ENCODE measurements around the gene PSMB5.
"Not testable (repeated sequence)": the region's sequence is repeated elsewhere in the genome, so short reads cannot be mapped to it uniquely, and the experiment has no call there.

PSMB5 gene

DNA sequence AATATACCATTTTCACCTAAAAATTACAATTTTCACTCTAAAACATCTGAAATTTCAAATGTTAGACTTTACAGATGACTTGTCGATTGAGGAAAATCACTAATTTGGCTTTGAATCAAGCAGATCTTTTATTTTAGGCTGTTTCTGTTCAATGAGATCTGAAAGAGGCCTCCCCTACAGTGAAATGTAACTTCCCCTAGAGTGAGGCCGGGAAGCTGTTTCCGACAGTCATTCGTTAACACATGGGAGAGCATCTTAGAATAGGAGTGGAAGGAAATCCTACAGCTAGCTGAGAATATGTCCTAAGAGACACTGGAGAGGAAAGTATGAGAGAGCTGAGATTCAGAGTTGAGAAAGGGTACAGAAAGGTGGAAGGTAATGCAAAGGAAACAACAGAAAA is 19.1 kb downstream of the PSMB5 start:
- no peak for DNase-seq (ENCODE audit: low read depth, low spot score)

DNA sequence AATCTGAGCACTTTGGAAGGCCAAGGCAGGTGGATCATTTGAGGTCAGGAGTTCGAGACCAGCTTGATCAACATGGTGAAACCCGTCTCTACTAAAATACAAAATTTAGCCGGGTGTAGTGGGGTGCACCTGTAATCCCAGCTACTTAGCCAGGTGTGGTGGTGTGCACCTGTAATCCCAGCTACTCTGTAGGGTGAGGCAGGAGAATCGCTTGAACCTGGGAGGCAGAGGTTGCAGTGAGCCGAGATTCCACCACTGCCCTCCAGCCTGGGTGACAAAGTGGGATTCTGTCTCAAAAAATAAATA is 21.0 kb downstream of the PSMB5 start:
- not testable (repeated sequence) for DNase-seq (ENCODE audit: low read depth, low spot score)

DNA sequence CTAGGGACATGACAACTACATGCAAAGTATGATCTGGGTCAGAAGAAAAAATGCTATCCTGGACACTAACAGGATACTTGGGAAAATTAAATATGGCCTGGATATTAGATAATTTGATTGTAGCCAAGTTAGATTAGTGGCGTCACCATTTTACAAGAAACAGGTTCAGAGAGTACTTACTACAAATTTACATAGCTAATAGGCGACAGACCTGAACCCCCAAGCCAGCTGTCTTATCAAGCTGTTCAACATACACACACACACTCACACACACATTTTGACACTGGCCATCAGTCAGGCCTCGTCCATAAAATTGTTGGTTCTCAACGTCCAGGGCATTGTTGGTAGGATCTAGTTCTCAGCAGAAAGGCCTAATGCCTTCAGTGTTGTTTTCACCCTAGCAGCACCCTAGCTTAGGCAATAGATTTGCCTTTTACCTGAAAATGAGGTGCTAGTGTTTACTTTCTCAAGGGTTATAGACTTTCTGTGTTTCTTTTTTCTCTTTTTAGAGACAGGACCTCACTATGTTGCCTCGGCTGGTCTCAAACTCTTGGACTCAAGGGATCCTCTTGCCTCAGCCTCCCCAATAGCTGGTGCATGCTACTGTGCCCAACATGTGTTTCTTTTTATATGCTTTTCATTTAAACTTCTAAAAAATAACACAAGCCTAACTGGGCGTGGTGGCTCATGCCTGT is 21.5 kb downstream of the PSMB5 start:
- no peak for DNase-seq (ENCODE audit: low read depth, low spot score)

GRCh38 chr14:23009939-23010726 is 24.6 kb downstream of the PSMB5 start, which contains the start of gene C14orf93:
TSS of gene C14orf93 (minus strand) at chr14:23010143. CDS start at chr14:22999023, 11,120 bp downstream.
- DNase-seq (ENCODE audit: low read depth, low spot score): peak; percentile 85

DNA sequence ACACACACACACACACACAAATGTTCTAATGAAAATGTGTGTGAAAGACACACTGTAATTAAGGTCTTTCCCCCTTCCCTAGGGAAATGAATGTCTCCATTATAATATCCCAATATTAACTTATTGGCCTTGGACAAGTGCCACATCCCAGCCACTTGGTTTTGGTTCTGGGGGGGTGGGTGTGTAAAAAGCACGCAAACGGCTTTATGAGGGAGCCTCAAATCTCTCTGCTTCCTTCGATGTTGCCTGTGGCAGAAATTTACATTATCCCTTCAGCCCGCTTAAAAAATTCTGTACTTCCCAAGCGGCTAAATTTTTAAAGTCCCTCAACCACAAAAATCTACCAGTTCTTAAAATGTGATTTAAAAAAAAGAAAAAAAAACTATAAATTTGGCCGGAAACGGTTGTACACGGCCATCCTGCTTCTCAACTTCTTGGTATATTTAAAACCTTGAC is 25.2 kb downstream of the PSMB5 start:
- no peak for DNase-seq (ENCODE audit: low read depth, low spot score)

DNA sequence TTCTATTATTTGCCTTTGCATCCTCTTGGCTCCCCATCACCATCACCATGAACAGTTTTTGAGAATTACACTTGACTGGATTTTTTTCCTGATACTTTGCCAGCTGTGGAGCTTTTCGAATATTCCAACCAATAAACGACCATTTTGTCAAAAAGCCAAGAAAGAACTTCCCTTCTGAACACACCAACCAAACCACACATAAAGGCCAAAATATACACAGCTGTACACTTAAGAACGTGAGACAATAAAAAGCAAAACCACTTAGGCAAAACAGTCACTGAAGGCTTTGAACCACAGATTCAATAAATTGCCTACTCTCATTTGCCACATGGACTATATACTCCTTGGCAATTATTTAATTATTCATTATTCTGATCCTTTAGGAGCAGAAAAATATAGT is 25.9 kb downstream of the PSMB5 start:
- no peak for DNase-seq (ENCODE audit: low read depth, low spot score)

- DNase-seq (ENCODE audit: low read depth, low spot score): peak; percentile 99
Observed at GRCh38 chr14:23006544-23007419, 27.9 kb downstream of the PSMB5 start.

DNA sequence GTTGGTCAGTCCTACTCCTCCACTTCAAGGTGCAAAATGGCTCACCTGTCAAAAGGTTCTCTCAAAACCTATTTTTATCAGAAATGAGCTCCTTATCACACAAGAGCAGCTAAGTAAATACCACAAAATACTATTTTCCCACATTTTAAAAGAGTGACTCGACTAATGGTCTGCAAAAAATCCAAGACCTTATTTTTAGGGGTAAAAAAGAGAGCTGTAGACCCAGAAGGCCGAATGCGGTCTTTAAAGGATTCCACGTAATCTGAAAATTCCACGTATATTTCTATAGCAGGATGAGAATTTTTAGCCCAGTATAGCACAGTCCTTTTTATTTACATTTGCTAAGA is 28.5 kb downstream of the PSMB5 start:
- no peak for DNase-seq (ENCODE audit: low read depth, low spot score)

- DNase-seq (ENCODE audit: low read depth, low spot score): no peak
Observed at GRCh38 chr14:23005451-23006187, 29.1 kb downstream of the PSMB5 start.

GRCh38 chr14:23004274-23004673 is 30.4 kb downstream of the PSMB5 start:
- DNase-seq (ENCODE audit: low read depth, low spot score): not testable (repeated sequence)

- no peak for DNase-seq (ENCODE audit: low read depth, low spot score)
Observed at GRCh38 chr14:23002592-23002991, 32.1 kb downstream of the PSMB5 start.

DNA sequence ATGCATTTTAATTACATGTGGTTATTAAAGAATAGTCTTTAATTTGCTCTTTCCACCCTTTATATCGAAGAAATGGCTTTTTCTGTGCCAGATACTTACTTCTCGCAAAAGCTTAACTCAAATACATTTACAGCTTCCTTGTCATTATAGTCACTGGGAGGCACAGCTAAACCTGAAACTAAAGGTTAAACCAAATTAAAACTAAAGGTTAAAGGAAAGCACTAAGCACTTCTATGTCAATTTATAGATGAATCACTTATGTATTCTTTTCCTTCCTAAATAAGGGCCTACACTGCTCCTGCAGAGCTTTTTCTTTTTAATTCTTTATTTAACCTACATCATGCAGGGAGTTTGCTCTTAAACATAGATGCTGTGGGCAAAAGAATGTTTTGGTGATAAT is 33.8 kb downstream of the PSMB5 start:
- no peak for DNase-seq (ENCODE audit: low read depth, low spot score)

DNA sequence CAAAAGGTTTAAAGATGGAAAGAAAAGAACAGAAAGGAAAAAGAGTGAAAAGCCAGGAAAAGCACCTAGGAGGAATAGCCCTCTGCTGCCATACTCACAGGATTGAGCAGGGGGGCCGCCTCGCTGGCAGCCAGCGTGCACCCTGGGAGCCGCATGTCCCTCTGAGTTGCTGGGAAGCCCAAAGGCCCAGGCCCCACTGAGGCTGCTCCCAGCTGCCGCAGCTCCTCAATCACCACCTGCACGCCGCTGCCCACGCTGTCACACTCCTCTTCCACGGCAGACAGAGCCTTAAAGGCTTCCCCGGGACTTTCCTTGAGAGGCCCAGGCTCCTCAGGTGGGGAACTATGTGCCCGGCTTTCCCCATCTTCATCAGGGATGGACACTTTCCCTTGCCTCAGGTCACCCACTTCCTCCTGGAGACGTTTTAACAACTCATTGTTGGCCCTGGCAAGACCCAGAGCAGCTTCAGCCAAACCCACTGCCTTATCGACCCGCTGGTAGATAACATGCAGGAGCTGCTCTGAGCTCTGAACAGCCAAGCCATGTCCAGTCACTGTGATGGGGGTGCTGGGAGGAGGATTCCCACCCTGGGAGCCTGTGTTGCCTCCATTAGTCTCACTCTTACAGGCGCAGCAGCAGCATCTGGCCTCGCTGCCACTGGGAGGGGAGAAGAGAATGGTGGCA is 36.2 kb downstream of the PSMB5 start:
- DNase-seq (ENCODE audit: low read depth, low spot score): no peak

- DNase-seq (ENCODE audit: low read depth, low spot score): no peak
Observed at GRCh38 chr14:22997676-22998323, 36.9 kb downstream of the PSMB5 start.

DNA sequence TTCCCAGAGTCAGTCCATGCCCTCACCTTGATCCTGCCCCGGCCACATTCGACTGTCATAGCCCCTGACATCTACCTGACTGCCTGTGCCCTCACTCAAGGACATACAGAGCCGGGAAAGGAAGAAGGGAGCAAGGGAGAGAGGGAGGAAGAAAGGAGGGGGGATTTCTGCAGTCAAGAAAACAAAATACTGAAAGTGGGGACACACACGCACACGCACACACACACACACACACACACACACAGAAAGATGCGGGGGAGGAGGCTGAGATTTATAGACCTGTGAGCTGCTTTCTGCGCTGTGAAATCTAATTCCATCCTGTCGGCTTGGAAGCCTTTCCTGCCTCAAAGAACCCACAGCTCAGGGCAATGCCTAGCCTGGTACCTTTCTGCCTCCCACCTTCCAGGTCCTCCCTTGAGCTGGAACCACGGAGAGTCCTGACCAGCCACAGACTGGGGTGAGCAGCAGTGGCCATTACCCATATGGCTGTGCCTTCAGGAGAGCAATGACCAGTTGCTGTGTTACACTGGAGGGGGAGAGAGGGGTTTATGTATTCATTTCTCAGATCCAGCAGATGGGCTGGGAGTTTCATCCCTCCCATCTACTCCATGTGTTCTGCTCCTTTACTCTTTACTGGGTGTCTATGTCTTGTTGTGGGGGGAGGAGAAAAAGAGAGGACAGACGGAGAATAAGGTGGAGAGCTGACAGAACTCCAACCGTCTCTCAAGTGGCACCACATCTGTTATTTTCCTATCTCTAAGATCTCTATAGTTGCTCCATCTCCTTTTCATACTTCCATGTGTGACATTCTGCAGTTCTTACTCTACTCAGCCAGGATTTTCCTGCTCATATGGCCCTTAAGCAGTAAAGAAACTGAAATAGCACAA is 37.7 kb downstream of the PSMB5 start:
- DNase-seq (ENCODE audit: low read depth, low spot score): no peak

DNA sequence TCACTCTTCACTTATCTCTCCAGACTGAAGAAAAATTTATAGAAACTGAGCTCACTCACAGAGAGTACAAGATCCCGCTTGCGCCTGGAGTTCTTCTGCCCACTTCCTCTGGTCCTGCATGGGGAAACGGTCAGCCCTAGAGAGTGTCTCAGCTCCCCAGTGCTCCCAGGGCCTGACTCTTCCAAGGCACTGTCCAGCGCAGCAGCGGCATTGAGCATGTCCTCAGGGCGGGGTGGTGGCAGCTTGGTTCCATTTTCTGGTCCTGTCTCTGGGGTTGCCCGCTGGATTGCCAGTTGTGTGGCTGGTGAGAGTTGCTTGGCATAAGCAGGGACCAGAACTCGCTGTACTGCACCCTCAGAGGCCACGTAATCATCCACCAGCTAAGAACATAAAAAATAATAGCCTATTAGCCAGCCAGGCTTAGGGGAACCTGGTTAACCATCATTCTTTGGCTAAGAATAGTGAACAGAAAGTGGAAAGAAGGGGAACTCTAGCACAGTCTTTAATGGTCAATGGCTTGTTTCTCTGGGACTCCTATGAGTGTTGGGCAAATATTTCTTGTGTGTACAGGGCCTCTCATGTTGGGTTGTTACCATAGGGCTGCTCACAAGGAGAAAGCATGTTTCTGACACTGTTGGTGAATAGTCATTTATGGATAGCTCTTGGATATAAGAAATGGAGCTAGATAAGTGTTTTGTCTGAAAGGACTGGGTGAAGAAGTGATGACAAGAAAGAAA is 38.6 kb downstream of the PSMB5 start:
- no peak for DNase-seq (ENCODE audit: low read depth, low spot score)

DNA sequence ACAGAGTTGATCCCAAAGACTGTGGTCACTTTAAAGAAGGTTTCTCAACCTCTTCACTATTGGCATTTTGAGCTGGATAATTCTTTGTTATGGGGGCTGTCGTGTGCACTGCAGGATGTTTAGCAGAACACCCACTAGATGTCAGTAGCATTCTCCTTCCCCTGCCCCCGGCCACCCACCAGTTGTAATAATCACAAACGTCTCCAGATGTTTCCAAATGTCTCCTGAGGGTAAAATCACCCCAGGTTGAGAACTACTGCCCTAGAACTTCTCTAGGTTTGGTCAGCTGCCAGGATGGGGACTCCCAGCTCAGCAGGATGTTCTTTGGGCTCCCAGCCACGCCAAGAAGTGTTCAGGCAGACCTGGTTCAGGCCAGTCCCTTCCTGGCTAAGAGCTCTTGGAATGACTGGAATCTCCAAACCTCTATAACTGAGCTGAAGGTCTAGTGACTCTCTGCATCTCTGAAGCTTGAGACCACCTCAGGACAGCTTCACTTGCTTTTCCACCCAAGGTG is 39.9 kb downstream of the PSMB5 start:
- DNase-seq (ENCODE audit: low read depth, low spot score): peak; percentile 76

GRCh38 chr14:22993517-22993916 is 41.2 kb downstream of the PSMB5 start:
- no peak for DNase-seq (ENCODE audit: low read depth, low spot score)

- DNase-seq (ENCODE audit: low read depth, low spot score): no peak
Observed at GRCh38 chr14:22991852-22992251, 42.8 kb downstream of the PSMB5 start.
